ENCODE results near the gene CLIP2.

GRCh38 chr7:74248156-74248555 lies 41.1 kb upstream of the CLIP2 start:
- TF ChIP-seq MAFK (IDR thresholded peaks at IDR 0.05; ENCODE audit: low read depth, low read length), result no peak
- no peak for TF ChIP-seq CTCF (conservative IDR thresholded peaks at IDR 0.05; ENCODE audit: low read depth, low read length)
- TF ChIP-seq POLR2A (IDR thresholded peaks at IDR 0.05; ENCODE audit: low read depth, low read length), result no peak
- TF ChIP-seq USF2 (IDR thresholded peaks at IDR 0.05; ENCODE audit: low read depth, low read length), result no peak
- no peak for TF ChIP-seq BHLHE40 (IDR thresholded peaks at IDR 0.05; ENCODE audit: low read depth, low read length)
- no peak for TF ChIP-seq MXI1 (IDR thresholded peaks at IDR 0.05; ENCODE audit: borderline replicate concordance, low read depth, low read length)
- TF ChIP-seq RAD21 (IDR thresholded peaks at IDR 0.05; ENCODE audit: low read length), result no peak
- no peak for TF ChIP-seq NFE2L2 (IDR thresholded peaks at IDR 0.05; ENCODE audit: low read depth, low read length)
- TF ChIP-seq CHD1 (IDR thresholded peaks at IDR 0.05; ENCODE audit: low read depth, low read length), result no peak
